ENCODE results near the gene RGPD8.
"Not testable (repeated sequence)": the region's sequence is repeated elsewhere in the genome, so short reads cannot be mapped to it uniquely, and the experiment has no call there.

RGPD8 gene

DNA sequence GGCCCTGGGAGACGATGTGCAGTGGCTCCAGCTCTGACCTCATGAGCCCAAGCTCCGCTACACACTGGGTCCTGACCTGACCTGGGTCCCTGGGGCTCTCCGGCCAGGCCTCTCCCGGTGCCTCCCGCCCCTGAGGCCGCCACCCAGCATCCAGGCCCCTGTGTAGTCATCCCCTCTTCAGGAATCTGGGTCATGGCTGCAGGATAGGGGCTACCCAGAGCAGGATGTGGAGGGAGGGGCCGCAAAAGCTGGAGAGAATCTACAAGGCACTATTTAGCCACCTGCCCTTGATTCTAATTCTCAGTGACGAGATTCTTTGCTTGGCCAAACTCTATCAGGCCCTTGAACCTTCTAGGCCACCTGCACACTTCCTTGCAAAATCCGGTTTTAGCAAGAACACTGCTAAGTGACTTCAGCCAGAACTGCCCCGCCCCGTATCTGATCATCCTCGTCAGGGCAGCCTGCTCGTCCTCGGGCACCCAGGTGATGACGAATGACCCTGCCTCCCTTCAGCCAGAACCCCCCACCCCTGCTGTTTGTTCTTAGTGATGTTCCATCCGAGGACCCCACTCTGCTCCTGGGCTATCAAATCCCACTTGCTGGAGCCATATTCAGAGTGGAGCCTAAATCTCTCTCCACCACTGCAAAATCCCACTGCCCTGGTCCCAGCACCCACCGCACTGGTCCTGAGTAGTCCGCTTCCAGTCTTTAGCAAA is 2.4 kb upstream of the RGPD8 start:
- DNase-seq, result not testable (repeated sequence)

DNA sequence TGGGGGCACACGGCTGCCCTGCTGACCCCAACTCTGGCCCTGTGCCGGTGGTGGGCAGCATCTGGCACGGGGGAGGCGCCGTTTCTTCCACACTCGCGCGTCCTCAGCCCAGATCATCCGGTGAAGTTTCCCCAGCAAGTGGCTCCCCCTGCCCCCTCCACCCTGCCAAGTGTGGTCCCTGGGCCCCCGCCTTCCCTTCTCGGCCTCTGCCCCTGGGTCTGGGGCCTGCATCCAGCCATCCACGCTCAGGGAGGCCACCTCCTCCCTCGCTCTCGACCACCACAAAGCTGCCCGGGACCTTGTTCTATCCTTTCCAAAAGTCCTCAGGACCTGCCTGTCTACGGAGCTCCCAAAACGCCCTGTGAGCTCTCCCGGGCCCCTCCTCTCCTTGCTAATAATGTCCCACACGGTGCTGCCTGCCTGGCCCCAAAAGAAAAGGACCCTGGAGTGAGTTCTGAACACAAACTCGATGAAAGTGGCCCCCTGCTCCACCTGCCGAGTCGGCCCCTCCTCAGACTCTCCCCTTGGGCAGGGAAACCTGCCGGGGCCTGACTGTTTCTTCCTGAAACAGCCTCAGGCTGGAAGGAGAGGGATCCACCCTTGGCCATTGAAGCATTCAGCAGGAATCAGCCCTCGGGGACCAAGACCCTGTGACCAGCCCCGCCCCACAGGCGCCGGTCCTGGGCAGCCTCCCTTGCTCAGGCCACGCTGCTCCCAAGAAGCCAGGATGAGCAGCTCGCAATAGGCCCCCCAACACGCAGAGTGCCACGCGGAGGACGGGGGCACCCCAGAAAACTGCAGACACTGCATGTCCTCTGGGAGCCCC is 1.7 kb upstream of the RGPD8 start:
- not testable (repeated sequence) for DNase-seq

DNA sequence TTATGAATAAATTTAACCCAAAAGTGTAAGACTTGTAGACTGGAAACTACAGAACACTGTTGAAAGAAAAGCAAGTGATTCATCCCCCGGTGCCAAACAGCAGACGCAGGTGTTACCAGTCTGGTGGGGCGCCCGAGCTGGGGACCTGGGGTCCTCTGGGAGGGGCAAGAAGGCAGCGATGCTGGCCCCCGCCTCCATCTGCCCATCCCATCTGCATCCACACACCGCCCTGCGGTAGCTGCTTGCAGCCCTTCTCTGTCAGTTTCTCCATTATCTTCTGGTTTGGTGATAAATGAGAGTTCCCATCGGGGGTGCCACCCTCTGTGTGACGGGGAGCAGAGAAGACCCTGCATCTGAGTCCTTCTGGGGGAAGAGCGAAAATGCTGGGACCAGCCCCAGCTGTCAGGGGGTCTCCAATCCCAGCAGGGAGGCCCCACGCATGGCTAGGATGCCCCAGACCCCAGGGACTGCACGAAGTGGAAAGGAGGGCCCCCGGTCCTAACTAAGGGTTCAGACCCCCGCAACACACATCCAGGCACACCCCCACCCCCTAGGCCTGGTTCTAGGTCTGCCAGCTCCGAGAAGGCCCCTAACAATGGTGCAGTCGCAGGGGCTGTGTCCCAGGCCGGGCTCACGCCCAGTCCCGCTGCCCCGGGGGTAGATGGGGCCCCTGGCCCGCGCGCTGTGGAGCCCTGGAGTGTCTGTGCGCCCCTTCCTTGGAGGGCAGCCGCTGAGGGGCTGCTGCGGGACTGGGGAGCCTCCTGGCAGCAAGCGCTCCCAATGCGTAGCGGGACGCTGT is 686 bp upstream of the RGPD8 start:
- DNase-seq, result no peak

DNA sequence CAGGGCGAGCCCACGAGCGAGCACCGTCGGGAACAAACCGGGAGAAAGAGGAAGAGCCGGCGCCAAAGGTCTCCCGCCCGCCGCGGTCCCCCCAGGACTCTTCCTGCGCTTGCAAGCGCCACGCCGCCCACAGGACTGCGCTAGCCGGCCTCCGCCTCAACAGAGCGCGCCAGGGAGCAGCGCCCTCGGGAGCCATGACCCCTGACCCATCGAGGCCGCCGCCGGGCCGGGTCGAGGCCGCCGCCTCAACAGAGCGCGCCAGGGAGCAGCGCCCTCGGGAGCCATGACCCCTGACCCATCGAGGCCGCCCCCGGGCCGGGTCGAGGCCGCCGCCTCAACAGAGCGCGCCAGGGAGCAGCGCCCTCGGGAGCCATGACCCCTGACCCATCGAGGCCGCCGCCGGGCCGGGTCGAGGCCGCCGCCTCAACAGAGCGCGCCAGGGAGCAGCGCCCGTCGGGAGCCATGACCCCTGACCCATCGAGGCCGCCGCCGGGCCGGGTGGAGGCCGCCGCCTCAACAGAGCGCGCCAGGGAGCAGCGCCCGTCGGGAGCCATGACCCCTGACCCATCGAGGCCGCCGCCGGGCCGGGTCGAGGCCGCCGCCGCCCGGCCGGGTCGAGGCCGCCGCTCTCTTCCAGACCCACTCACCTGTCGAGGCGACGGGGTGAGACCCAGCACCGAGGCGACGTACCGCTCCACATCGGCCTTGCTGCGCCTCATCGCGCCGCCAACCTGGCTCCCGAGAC is 538 bp downstream of the RGPD8 start:
- DNase-seq, result not testable (repeated sequence)

DNA sequence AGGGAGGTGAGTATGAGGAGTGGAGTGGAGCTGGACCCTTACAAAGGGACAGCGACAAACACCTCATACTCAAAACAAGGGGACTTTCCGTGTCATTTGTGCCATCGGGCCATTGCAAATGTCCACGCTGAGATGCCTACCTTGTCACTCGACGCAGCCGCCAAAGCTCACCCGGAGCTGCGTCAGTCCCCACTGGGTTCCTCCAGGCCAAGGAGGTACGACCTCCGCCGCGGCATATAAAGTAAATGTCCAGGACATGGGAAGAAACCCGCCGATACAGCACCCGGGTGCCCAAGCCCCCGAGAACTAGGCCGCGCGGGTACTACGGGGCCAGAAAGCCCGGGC is 1.1 kb downstream of the RGPD8 start:
- not testable (repeated sequence) for DNase-seq

DNA sequence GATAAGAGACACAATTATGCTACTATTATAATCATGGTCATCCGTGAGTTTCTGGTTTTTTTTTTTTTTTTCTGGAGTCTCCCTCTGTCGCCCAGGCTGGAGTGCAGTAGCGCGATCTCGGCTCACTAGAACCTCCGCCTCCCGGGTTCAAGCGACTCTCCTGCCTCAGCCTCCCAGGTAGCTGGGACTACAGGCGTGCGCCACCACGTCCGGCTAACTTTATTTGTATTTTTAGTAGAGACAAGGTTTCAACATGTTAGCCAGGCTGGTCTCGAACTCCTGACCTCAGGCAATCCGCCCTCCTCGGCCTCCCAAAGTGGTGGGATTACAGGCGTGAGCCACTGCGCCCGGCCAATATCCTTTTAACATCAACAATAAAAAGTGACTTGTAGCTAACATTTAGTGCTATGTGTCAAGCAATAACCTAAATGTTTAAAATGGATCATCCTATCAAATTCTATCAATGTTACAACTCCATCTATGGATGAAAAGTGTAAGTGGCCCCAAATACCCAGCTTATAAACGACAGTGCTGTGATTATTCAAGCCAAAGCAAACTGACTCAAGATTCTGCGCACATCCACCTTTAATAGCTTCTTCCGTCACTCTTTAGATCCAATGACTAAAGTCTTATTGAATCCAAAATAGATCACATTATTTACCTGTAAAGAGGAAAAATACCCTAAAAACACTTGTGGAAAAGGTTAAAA is 1.7 kb downstream of the RGPD8 start:
- not testable (repeated sequence) for DNase-seq

DNA sequence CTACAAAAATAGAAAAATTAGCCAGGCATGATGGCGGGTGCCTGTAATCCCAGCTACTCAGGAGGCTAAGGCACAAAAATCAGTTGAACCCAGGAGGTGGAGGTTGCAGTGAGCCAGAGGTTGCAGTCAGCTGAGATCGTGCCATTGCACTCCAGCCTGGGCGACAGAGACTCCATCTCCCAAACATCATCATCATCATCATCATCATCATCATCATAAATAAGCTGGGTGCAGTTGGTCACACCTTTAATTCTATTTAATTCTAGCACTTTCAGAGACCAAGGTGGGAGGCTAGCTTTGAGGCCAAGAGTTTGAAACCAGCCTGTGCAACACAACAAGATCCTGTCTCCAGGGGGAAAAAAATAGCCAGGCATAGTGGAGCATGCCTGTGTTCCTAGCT is 8.9 kb downstream of the RGPD8 start:
- DNase-seq, result not testable (repeated sequence)

DNA sequence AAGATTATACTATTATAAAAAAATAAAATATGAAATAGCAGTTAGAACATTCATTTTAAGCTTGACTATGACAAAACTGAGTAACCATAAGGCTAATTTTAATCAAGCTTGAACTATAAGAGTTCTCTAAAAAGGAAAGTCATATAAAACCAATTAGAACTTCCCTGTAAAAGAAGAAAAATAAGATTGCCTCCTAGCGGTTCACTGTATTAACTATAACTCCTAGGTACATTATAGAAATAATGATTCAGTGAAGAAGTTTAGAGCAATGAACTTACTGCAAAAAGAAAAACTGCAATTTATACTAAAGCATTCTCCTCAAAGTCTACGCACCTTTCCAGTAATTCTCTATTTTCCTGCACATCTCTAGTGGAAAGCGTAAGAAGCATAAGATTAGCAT is 16.6 kb downstream of the RGPD8 start:
- DNase-seq, result not testable (repeated sequence)

DNA sequence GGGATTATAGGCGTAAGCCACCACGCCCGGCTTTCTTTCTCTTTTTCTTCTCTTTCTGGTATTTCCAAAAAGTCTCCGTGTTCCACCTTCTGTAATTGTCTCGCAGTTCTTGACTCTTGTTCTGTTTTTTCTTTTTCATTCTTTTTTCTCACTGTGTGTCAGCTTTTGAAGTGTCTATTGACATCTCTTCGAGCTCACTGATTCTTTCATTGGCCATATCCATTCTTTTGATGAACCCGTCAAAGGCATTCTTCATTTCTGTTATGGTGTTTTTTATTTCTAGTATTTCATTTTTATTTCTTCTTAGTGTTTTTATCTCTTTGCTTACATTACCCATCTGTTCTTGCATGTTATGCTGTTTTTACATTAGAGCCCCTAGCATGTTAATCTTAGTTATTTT is 73.4 kb downstream of the RGPD8 start:
- DNase-seq, result not testable (repeated sequence)

DNA sequence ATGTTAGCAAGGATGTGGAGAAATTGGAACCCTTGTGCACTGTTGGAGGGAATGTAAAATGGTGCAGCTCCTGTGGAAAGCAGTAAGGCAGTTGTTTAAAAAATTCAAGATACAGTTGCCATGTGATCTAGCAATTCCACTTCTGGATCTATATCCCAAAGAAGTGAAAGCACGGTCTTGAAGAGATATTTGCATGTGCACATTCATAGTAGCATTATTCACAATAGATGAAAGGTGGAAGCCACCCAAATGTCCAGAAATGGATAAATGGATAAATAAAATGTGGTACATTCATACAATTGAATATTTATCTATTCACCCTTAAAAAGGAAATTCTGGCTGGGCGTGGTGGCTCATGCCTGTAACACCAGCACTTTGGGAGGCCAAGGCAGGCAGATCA is 79.1 kb downstream of the RGPD8 start:
- not testable (repeated sequence) for DNase-seq

DNA sequence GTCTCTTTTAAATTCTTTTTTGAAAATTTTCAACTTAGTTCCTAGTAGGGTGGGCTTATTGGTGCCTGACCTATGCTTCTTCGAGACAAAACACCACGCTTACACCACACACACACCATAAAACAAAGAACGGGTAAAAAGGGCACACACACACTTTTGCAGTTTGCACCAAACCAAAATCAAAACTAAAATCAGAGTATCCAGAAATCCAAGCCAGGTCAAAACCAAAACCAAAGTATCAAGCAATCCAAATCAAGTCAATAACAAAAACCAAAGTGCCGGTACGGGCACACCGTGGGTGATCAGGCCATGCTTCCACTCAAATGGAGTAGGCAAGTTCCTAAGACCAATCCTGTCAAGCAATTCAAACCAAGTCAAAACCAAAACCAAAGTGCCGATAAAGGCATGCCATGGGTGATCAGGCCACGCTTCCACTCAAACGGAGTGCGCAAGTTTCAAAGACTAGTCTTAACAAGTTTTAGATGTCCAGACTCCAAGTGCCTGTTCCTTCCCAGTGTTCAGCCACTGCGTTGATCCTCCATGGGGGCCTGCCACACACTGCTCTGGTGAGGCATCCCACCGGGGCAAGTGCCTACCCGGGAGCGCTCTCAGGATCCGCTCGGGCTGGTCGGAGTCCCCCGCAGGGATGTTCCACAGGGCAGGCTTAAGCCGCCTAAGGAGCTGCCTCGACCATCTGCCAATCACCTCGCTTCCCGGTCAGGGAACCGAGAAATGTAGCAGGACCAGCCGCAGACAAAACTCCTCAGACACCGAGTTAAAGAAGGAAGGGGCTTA is 80.4 kb downstream of the RGPD8 start:
- DNase-seq, result not testable (repeated sequence)

DNA sequence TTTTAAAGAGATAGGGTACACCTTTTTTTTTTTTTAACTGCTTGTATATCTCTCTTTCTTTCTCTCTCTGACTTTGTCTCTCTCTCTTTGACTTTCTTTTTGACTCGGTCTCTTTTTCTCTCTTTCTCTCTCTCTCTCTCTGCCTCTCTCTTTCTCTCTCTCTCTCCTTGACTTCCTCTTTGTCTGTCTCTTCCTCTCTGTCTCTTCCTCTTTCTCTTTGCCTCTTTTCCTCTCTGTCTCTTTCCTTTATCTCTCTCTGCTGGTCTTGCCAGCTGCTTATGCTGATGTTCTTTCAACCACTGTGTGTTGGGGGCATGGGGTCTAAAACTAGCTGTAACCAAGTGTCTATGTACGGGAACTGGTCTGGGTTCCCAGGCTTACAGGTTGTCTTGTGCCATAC is 81.2 kb downstream of the RGPD8 start:
- not testable (repeated sequence) for DNase-seq

DNA sequence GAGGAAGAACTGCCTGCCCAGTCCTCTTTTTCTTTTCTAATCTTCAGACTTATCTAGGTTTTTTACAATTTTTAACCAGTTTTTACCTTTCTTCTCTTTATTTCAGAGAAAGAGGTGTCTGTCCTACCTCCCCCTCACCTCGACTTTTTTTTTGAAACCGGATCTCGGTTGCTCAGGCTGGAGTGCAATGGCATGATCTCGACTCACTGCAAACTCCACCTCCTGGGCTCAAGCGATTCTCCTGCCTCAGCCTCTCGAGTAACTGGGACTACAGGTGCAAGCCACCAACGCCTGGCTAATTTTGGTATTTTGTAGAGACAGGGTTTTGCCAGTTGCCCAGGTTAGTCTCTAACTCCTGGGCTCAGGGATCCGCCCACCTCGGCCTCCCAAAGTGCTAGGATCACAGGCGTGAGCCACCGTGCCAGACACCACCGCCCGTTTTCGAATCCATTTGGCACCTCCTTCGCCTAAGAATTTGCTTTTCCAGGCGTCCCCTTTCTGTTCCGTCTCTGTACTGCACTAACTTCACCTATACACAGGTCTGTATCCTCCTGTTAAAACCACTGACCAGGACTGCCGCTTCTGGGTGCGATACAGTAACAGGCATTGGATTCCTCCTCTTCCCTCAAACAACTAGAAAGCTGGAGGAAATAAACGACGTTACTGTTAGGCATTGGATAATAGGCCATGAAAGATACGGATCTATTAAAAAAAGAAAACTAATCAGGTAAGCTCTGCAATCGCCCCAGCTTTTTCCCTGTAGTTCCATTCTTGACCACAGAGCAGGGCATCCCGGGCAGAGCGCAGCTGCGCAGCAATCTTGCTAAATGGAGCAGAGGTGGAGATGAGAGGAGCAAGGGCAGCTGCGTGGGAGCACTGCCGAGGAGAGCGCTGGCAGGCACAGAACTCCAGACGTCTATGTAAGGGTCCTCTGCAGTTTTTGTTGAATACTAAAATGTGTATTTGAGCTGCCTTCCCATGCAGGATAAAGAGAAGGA is 88.1 kb downstream of the RGPD8 start:
- no peak for DNase-seq

DNA sequence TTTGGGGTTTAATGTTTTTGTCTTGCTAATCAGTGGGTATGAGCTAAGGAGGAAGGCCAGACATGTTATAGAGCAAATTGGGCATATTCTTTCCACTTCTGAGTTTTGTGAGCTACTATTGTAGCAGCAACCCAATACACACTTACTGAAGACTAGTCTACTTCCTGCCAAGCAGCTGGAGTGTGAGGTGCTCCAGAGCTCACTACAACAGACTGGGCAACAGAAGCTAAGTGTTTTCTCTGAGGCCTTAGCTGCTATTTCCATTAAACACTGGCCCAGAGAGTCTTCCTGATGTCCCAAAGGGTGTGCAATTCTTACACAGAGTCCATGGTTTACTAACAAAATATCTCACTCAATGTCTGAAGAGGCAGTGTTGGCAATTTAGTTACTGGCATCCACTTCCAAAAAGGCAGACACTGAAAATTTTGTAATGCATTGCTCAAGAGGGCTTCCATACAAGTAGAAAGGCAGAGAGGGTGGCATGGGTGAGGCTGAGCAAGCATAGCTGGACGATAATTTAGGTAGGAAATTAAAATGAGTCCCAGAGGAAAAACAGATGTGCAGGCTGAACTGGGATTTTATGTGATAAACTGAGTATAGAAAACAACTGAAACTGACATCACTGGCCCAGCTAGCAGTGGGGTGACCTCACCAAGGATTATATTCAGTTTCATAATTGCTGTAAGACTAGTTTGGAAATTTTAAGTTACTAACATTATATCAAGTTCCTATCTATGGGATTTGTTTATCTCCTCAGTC is 89.4 kb downstream of the RGPD8 start:
- DNase-seq, result no peak

DNA sequence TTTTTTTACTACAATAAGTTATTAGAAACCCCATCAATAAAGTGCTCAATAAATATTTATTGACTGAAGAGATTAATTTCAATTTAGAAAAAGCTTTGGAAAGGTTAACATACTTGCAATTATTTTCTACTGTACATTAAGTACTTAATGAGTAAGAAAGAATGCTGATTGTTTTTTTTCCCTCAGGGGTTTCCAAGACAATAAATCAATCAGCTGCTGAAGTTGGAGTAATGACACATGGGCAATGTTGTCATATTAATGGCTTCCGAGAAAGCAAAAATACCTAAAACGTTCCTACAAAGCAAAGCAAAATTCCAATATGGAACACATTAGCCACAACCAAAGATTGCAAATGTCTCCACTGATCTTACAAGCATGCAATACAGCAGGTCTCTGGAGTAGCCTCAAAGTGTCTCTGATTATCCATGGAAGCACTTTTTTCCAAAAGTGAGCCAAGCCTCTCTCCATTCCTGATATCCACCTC is 91.3 kb downstream of the RGPD8 start:
- DNase-seq, result no peak

DNA sequence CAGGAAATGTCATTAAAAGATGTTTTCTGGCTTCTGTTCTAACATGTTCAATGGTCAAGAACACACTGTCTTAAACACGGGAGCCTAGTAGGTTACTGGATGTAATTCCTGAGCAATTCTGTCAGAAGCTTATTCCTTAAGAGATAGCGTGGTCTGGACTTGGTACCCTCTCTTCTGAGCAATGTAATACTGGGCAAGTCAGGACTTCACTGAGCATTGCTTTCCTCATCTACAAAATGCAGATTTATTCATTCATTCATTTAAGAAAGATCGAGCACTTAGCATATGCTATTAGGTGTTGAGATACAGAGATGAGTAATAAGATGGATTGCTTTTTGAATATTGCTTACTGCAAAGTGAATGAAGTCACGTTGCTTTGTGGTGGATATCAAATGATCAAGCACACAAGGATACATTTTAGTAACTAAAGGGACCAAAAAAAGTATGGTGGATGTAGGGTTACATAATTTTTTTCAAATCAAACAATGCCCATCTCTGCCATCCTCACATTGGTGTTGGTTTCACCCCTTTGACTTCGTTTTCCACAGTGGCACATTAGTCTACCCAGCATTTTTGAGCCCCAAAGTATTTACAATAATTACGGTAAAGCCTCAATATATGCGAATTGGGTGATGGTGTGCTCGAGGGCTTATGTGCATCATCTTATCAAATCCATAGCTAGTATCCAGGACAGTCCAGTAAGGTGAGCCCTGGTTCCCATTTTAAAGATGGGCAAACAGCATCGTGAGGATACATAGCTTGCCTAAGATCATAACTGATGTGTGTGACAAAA is 92.8 kb downstream of the RGPD8 start:
- no peak for DNase-seq

DNA sequence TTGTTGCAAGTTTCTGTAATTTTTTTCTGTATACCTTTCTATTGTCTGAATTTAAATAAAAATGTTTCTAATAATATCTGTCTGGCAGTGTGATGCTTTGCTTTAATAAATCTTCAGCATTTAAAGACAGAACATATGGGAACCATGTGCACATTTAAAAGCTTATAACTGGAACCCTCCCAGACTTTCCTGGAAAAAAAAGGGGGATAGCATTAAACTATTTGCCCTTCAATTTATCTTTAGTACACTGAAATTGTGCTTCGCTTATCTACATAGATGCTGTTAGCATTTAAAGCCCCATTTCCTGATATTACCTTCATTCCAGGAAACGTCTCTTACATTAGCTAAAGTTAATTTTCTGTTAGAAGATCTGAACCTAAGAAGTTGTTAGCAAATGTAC is 93.5 kb downstream of the RGPD8 start:
- DNase-seq, result no peak
